RPMI8226 (cell line): Measurements from ENCODE around the gene RBBP8.
A peak's percentile ranks its signal among the peaks of the same experiment; 100 is the strongest.
"Not testable (repeated sequence)": the region's sequence is repeated elsewhere in the genome, so short reads cannot be mapped to it uniquely, and the experiment has no call there.

Experiments
- DNase-seq: peaks from one replicate; pipeline ENCODE4 v3.0.0-alpha.2; 2015

The RBBP8 gene

GRCh38 chr18:22946217-22946616 lies 13.1 kb downstream of the RBBP8 start:
- DNase-seq = no peak

DNA sequence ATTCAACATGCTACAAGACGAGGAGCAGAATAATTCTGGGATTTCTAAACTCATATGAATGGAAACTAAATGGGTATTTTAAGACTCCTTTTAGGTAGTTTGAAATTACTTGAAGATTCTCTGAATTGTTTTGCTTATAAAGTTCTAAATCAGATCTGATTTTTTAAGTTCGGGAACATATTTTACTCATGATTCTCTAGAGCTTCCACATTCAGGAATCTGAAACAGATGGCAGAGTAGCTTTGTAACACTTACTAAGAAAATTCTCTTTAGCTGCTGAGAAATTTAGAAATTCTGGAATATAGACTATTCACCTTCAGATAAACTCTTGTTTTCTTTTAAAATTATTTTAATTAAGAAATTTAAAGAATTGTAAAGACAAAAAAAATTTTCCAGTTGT lies 13.7 kb downstream of the RBBP8 start:
- no peak for DNase-seq

GRCh38 chr18:22951823-22952222 lies 18.7 kb downstream of the RBBP8 start:
- no peak for DNase-seq

DNA sequence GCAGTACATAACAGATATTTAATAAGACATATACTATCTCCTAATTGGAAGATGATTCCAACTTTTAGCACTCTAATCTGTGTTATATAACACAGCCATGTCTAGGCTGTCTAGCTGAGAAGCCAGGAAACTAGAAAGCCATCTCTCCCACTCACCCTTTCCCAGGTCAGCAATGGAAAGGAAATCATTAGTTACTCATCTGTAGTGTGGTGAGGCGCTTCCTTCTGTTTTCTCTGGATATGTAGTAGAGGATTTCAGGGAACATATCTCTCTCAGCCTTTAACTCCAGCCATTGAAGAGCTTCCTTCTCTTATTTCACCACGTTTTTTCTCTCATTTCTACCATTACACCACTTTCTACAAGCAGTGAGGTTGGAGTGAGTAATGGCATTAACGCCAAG lies 19.4 kb downstream of the RBBP8 start:
- DNase-seq = no peak

- not testable (repeated sequence) for DNase-seq
Measured at GRCh38 chr18:22953982-22954381, 20.9 kb downstream of the RBBP8 start.

- DNase-seq = no peak
Measured at GRCh38 chr18:22956226-22956625, 23.1 kb downstream of the RBBP8 start.

DNA sequence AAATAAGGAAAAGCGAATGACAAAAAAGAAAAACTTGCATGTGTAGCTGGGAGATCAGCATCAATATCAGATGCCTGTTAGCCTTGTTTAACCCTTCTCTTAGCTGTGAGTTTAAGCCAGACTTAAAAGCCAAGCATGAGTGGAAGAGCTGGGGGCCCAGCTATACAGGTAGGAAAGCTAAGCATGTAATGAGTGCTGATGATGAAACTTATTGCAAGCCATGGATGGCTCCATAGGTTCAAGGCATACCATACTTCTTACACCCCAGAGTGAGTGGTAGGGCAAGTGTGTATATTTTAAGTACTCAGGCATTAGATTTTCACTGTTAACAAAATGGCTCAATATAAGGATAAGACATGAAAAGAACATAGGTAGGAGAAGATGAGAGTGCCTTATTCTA lies 28.0 kb downstream of the RBBP8 start:
- DNase-seq = no peak

DNA sequence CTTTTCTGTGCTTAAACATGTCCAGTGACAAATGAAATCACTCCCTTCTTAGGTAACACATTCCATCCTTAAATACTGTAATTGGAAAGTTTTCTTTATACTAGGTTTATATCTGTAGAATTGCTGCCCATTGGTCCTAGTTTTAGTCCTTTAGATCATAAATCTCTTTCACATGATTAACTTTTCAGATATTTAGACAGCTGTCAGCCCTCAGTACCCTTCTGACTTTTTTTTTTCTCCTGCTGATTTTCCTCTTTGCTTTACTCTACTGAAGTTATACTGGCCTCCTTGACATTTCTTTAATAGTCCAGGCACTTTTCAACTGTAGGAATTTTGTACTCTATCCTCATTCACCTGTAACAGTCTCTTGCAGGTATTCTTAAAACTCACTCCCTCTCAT lies 28.9 kb downstream of the RBBP8 start:
- no peak for DNase-seq

DNA sequence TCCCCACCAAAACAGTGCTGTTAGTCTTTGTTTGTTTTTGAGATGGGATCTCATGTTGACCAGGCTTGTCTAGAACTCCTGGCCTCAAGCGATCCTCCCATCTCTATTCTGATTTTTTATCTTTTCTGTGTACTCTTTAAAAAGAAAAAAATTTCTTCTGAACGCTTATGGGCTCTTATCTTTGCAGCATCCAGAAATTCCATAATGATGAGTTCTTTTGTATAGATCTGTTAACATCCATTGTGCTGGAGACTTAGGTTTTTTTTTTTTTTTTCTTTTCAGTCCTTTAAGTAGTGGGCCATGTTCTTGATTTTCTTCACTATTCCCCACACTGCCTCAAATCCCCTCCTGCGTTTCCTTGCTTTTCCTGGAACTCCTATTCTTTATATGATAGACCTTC lies 31.0 kb downstream of the RBBP8 start:
- DNase-seq = no peak

DNA sequence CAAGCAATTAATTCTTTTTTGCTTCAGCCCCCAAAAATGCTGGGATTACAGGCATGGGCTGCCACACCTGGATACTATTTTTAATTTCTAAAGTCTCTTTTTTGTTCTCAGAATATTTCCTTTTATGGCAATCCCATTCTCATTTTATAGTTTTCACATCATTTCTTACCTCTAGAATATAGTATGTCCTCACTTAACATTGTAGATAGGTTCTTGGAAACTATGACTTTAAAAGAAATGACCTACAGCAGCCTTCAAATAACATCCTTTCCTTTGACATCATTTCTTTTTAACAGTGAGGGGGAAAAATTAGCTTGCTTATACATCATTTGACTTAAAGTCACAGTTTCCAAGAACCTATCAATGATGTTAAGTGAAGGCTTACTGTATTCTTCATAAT lies 31.6 kb downstream of the RBBP8 start:
- no peak for DNase-seq

DNA sequence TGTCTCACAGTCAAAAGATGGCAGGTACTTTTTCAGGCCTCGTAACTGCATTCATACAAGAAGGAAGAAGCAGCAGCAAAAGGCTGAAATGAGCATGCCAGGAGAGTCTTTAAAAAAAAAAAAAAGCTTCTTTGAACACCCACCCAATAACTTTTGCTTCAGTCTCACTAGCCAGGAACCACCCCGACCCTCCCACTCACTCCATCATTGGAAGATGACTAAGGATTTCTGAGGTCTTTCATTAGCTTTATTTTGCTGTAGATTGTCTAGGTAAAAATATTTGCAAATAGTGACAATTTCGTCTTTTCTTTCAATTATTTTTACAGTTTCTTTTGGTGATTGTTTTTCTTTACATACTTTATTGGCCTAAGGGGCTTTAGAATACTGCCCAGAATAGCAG lies 37.9 kb downstream of the RBBP8 start:
- no peak for DNase-seq

GRCh38 chr18:22974001-22974400 lies 40.9 kb downstream of the RBBP8 start:
- DNase-seq = no peak

- no peak for DNase-seq
Measured at GRCh38 chr18:22974707-22975106, 41.6 kb downstream of the RBBP8 start.

GRCh38 chr18:22975508-22975907 lies 42.4 kb downstream of the RBBP8 start:
- no peak for DNase-seq

- DNase-seq = no peak
Measured at GRCh38 chr18:22977847-22978701, 44.9 kb downstream of the RBBP8 start.

DNA sequence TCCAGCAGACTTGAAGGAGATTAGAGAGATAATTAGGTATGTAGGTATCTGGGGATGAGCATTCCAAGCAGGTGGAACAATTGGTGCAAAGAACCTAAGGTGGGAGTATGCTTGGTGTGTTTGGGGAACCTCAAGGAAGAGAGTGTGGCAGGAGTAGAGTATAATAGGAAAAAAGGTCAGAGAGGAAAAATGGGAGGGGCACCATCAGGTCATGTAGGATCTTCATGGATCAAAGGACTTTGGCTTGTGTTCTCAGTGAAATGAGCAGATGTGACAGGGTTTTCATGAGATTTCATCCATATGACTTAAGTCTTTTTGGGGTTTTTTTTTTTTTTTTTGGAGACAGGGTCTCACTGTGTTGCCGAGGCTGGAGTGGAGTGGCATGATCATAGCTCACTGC lies 47.3 kb downstream of the RBBP8 start:
- no peak for DNase-seq

DNA sequence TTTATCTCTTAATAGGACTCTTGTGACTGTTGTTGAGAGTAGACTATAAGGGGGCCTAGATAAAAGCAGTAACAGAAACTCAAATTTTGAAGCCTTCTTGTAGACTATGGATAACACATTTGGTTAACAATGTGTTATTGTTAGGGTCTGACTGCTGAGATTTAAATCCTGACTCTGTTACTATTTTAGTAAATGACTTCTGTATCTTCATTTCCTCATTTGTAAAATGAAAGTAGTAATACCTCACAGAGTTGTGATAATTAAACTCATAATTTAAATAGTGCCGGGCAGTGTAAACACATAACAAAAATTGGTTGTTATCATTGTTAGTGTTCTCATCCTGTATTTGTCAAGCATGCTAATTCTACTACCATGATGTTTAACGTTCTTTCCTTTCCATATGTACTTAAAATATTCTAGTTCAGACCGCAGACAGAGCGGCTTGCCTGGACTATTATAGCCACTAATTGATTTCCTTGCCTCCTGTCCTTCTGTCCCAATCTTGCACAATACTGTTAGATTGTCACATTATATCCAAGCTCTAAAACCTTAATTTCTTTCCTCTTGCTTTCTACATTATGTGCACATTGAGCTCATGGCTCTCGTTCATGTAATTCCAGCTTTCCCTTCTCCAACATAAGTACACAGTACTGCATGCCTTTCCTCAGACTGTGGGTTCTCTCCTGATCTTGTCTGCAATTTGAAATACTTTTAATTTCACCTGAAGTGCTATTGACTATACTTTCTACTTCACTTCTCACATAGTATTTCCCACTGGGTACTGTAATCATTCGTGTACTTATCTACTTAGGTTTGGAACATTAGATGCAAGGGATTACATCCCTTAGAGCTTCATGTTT lies 48.4 kb downstream of the RBBP8 start:
- DNase-seq = no peak

DNA sequence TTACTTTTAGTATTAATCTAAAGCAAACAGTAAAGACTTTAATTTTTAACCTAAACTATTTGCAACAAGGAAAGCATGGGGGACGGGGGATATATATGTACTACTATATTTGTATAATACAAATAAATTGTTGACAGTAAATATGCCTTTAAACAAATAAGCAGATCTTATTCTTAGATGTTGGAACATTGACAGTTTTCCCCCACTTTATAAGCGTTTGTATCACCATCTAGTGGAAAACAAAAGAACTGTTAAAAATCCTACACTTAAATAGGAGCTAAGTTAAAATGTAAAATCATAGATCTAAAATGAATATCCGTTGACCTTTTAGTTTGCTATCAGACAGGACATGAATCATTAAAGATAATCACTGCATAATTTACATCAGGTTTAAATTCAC lies 50.0 kb downstream of the RBBP8 start:
- peak; percentile 5 for DNase-seq

DNA sequence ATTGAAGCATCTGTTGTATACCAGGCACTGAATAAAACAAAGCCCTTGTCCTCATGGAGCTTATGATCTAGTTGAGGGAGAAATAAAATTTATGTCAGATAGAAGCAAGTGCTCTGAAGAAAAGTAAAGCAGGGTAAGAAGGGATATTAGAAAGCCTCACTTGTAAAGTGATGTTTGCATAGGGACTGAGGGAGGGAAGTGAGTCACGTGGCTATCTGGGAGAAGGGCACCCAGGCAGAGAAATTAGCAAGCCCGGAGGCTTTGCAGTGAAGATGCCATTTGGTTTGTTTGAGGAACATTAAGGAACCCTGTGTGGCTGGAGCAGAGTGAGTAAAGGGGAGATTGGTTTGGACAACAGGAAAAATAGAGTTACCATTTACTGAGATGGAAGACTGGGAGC lies 52.1 kb downstream of the RBBP8 start:
- DNase-seq = no peak

DNA sequence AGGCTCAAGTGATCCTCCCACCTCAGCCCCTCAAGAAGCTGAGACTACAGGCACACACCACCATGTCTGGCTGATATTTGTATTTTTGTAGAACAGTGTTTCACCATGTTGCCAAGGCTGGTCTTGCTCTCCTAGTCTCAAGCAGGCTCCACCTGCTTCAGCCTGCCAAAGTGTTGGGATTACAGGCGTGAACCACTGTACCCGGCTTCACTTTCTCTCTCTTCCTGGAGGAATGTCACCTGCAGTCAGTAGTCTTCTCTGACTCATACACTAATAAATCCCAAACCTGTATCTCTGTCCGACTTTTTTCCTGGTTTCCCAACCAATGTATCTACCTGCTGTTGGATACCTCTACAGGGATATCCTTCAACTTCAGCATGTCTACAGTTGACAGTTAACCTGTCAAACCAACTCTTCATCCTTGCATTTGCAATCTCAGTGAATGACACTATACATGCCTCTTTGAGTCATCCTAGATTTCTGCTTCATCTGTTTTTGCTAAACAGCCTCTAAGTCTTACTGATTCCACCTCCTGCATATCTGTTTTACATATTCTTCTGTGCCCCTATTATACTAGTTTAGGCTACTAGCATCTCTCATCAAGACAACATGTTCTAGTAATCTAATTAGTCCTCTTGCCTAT lies 54.5 kb downstream of the RBBP8 start:
- no peak for DNase-seq

- DNase-seq = no peak
Measured at GRCh38 chr18:22988208-22988607, 55.1 kb downstream of the RBBP8 start.

DNA sequence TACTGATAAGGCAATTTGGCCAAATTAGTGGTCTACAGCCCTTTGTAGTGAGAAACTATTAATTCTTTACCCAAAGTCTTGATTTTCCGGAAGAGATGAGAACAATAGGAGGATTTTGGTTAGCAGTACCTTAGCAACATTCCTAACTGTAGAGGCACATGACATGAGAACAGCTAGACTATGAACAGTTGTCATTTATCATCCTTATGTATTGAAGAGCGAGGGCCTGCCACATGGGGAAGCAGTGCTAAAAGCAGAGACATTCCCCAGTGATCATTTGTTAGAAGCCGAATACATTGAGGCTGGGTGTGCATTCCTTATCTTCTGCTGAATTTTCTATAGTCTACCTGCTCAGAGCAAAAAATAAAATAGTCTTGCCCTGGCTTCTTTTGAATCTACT lies 65.2 kb downstream of the RBBP8 start:
- DNase-seq = no peak

- no peak for DNase-seq
Measured at GRCh38 chr18:22999212-22999611, 66.1 kb downstream of the RBBP8 start.

DNA sequence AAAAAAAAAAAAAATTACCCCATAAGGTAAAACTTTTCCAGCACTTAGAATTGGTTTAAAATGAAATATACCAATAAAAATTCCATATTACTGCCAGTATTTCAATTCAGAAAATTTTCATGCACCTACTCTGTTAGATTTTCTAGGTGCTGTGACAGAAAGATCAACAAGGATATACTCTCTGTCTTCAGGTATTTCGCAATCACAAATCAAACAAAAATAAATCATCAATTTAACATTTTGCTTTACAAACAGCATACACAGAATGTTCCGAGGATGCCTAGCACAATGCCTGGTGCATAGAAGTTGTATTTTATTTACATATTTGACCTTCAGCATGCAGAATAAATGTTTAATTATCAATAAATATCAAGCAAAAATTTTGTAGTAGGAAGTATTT lies 66.5 kb downstream of the RBBP8 start:
- DNase-seq = no peak
